ENCODE measurements around the gene GON4L.
"Not testable (repeated sequence)": the region's sequence is repeated elsewhere in the genome, so short reads cannot be mapped to it uniquely, and the experiment has no call there.

Gene GON4L

DNA sequence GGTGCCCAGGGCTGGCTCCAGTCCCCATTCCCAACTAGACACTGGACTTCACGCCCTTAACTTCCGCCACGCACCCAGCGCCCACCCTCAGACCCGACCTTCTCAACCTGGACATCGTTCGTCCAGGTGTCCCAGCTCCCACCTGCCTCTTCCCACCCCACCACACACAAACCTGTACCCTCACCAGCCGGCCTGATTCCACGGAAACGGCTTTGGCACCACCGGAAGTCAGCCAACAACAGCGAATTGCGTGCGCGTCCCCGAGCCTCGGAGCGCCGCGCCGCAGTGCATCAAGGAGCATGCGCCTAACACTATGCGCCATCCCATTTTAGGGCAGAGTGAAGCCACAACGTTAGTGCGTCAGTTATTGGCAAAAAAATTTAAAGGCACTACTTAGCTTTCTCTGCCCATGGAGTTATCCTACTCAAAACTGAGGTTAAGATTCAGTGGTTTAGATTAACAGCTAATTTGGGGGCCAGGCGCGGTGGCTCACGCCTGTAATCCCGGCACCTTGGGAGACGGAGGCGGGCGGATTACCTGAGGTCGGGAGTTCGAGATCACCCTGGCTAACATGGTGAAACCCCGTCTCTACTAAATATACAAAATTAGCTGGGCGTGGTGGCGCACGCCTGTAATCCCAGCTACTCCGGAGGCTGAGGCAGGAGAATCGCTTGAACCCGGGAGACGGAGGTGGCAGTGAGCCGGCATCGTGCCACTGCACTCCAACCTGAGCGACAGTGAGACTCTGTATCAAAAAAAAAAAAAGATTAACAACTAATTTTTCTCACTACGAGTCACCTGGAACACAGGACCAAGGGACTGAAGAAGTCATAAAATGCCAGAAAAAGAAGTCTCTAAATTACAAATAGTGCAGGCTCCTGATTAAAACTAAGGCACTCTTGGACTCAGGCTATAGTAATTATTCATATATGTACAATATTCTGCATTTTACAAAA lies at the start of gene GON4L:
Gene GON4L, minus strand, starts transcription at position 240 of the 956 bp plus-strand sequence. CDS start 3,434 bp downstream, outside the sequence.
- peak; percentile 89 to 94 for DNase-seq

DNA sequence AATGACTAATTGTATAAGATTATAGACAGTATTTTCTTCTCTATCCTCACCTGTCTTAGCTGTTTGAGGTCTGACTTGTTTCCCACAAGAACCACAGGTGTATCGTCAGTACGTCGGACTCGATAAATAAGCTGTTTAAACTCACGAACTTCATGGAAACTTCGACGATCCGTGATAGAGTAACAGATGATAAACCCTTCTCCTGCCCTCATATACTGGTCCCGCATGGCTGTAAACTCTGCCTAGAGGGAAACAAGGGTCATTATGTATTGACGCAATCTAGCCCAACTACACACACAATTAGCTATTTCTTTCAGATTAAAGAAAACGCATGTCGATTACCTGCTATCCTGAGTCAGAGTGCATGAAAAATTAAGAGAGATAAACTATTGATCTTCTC lies 47.2 kb upstream of the GON4L start:
- DNase-seq = no peak

GRCh38 chr1:155900161-155900560 lies 43.1 kb upstream of the GON4L start:
- no peak for DNase-seq

DNA sequence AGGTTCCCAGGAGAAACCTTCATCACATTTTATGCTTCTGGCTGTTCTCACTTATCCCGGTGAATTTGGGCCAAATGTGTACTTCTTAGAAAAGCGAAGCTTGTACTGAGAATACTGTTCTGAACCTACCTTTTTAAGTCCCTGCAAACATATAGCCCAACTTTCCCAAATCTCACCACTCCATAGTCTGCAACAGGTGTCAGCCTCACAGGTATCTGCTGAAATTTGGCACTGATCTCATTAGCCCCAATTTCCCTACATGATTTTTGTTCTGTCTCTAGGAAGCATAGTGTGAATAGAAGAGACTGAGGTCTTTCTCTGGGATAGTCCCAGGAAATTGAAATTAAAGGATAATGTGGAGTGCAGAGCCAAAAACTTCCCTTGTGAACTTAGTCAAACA lies 42.7 kb upstream of the GON4L start:
- no peak for DNase-seq

DNA sequence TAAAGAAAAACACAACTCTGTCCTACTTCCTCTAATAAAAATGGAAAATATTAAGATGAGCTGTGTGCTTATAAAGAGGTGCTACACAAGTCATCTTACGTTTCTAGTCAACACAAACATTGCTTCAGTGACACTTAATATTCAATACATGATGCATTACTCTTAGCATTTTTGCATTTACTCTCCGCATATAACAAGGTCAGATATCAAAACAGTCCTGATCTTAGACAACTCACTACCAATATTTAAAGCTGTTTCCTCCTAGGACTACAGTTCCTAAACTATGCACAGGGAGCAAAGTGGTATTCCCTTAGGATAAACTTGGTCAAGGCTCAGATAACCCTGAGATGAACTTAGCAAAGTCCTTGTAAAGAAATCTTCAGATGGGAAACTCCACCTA lies 41.9 kb upstream of the GON4L start:
- no peak for DNase-seq

DNA sequence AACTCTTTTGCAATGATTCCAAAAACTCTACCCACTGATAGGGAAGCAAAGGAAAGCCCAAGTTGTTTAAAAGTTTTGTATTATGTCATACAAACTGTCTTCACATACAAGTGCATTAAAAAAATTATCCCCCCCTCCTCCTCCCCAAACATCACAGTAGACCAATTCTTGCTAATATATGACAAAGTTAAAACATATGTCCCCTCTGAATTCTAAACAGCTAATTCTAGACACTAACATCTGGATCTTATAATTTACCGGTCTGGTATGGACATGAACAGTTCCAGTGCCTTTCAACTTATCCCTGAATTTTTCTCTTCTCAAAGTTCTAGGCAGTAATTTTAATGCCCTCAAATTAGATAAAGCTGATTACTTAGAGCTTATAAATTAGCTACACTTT lies 40.7 kb upstream of the GON4L start:
- DNase-seq = no peak

DNA sequence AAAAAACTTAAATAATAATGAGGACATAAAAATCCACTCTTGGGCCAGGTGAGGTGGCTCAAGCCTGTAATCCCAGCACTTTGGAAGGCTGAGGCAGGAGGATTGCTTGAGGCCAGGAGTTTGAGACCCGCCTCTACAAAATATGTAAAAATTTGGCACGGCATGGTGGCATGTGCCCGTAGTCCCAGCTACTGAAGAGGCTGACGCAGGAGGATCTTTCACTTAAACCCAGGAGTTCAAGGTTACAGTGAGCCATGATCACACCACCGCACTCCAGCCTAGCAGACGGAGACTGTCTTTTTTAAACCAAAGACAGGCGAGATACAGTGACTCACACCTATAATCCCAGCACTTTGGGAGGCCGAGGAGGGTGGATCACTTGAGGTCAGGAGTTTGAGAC lies 39.5 kb upstream of the GON4L start:
- not testable (repeated sequence) for DNase-seq

DNA sequence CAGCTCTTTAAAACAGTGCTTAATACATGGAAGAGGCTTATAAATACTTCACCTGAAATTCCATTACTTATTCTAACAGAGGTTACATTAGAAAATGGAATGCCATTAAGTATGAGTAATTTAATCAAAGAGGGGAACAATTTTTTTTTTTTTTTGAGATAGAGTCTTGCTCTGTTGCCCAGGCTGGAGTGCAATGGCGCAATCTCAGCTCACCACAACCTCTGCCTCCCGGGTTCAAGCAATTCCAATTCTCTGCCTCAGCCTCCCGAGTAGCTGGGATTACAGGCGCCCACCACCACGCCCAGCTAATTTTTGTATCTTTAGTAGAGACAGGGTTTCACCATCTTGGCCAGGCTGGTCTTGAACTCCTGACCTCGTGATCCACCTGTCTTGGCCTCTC lies 38.6 kb upstream of the GON4L start:
- DNase-seq = not testable (repeated sequence)

DNA sequence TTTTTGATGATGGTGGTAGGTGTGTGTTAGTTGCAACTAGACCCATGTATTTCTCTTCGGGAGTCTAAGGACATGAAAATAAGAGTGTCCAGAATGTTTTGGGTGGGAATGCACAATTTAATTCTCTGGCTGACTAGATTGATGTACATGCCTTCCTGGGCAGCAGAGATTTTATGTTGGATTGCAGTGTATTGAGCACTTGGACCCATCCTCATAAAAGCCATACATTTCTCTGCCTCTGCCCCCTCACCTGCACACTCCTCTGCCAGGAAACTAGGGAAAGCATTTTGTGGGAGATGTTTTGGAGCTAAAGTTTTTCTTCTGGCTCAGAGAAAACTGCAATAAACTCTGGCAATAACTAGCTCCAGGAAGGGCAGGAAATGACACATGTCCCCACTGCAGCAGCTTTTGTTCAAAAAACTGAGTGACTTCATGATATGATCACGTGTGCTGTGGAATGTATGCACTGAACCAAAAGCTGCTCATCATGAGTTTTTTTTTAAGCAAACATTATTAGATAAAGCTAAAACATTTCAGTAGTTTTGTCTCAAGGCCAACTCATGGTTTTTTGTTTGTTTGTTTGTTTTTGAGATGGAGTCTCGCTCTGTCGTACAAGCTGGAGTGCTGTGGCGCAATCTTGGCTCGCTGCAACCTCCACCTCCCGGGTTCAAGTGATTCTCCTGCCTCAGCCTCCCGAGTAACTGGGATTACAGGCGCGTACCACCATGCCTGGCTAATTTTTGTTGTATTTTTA lies 36.6 kb upstream of the GON4L start:
- peak; percentile 61 to 65 for DNase-seq

- DNase-seq = no peak
These were observed 35.8 kb upstream of the GON4L start for GRCh38 chr1:155892796-155893195.

DNA sequence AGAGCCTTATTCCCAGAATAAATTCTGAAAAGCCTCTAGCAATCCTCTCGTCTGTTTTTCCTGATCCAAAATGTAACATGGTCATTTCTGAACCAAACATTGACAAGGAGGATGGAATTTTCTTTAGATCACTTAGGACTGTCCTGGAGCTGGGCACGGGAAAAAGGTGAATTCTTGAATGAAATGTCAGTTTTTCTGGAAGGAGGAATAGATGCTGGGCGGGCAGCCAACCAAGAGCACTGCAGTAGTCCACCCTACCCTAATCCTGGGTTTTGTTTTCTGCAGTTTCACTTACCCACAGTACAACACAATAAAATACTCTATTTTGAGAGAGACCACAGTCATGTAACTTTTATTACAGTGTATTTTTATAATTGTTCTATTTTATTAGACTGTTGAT lies 33.2 kb upstream of the GON4L start:
- no peak for DNase-seq

- DNase-seq = no peak
These were observed 32.6 kb upstream of the GON4L start for GRCh38 chr1:155889566-155889965.

- DNase-seq = no peak
These were observed 31.5 kb upstream of the GON4L start for GRCh38 chr1:155888481-155888880.

- no peak for DNase-seq
These were observed 28.0 kb upstream of the GON4L start for GRCh38 chr1:155884982-155885381.

GRCh38 chr1:155884031-155884960 lies 27.3 kb upstream of the GON4L start:
- no peak for DNase-seq

GRCh38 chr1:155882766-155883165 lies 25.8 kb upstream of the GON4L start:
- DNase-seq = no peak

DNA sequence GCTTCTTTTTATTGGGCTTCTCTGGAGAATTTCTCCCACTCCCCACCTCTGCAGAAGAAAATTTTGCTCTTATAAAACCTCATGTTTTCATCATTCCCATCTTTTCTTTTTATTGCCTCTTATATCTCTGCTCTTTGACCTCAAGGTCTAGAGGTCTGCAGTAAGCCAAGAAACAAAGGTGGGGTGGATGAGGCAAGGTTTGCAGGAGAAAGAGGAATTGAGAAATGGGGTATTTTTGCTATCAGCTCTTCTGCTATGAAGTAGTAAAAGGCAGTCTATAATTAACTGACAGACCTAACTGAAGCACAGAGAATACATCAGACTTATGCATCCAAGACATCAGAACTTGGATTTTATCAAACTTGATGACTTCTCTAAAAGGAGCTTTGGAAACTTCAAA lies 25.2 kb upstream of the GON4L start:
- no peak for DNase-seq

DNA sequence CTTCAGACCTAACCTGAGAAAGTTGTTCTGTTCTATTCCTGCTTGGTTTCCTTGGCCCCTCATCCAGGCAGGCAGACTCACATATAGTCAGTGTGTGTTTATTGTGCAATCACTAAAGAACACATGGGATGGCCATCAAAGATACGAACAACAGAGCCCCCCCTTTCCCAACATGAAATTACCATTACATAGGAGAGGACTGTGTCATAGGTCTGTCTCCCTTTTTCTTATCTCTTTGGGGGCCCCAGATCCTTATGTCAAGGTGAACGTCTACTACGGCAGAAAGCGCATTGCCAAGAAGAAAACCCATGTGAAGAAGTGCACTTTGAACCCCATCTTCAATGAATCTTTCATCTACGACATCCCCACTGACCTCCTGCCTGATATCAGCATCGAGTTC lies 23.9 kb upstream of the GON4L start:
- no peak for DNase-seq

DNA sequence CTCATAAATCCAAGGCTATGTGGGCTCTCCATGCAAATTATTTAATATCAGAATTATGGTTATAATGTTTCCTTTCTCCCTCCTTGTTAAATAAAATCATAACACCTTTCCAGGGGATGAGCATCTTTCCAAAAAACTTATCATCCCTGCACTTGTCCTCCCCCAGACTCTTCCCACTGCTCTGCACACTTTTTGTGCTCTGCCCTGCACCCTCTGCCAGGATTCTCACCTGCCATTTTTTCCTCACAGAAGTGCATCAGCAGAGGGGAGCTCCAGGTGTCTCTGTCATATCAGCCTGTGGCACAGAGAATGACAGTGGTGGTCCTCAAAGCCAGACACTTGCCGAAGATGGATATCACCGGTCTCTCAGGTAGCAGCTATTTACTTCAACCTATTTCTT lies 23.2 kb upstream of the GON4L start:
- no peak for DNase-seq

DNA sequence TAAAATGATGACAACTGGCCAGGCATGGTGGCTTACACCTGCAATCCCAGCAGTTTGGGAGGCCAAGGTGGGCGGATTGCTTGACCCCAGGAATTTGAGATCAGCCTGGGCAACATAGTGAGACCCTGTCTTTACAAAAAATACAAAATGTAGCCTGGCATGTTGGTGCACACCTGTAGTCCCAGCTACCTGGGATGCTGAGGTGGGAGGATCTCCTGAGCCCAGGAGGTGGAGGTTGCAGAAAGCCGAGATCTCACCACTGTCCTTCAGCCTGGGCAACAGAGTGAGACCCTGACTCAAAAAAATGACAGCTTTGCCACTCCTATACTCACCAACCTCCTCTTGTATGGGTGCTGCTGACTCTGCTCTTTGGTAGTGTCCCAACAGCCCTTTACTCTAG lies 20.9 kb upstream of the GON4L start:
- no peak for DNase-seq

DNA sequence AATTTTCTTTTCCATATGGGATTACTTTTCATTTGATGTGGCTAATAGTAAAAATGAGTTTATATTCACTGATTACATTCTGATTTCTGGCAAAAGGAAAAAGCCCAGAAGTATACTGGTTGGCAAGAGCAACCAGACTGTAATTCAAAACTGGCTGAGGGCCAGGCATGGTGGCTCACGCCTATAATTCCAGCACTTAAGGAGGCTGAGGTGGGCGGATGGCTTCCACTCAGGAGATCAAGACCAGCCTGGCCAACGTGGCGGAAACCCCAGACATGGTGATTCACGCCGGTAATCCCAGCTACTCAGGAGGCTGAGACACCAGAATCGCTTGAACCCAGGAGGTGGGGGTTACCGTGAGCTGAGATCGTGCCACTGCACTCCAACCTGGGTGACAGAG lies 16.8 kb upstream of the GON4L start:
- DNase-seq = no peak

DNA sequence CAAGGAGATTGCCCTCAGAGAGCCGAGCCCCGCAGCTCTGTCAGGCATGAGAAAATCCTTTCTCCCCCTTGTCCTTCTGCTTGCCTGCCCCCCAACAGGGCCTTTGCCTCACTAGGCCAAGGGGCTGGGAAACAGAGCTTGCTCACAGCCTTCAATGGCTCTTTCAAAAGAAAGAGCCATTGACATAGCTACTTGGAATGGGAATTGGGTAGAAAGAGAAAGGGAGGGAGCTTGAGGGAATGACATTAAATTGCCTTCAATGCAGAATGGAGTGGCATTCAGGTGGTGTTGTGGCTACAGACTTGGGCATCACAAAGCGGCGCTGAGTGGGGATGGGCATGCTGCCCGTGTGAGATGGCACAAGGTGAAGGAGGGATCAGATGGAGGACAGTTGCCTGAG lies 15.5 kb upstream of the GON4L start:
- DNase-seq = no peak

DNA sequence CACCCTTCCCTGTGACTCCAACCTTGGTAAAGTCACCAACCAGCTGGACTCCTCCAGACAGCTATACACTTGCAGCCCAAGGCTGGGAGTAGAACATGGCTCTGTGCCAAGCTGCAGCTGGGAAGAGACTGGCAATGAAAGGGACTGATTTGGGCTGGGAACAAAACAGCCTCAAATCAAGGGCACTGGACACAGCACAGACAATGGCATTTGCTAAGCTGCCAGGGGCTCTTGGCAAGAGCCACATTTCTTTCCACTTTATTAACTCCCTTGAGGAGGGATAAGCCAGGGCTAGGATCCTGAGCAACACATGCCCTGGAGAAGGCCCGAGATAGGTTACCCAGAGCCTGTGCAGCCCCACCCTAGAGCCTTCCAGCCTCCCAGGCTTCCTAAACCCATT lies 14.4 kb upstream of the GON4L start:
- no peak for DNase-seq

All from inflammatory macrophage treated with lipopolysaccharide for 1 hour (primary cell).